HepG2 (cell line): ENCODE data around the gene TMX4. TPM values are rescaled to one million over a fixed set of nuclear protein-coding genes. Genes with fewer than 3 reads are reported as not detected.

Experiments
- EHMT2 ChIP-seq: fragments of 200-600 bp; sonication (generic); IDR thresholded peaks from 2 replicates; pipeline ENCODE4 v1.7.0; 2017; ENCODE audit warnings: antibody characterized with exemption, low read depth, low read length, borderline replicate concordance
- HOXA5 ChIP-seq: sonication (generic); formaldehyde crosslinking; IDR thresholded peaks from 2 replicates; pipeline ENCODE4 v1.4.0; 2020; ENCODE audit warnings: missing genetic modification reagents
- IRF2 ChIP-seq: IDR thresholded peaks from 2 replicates; pipeline ENCODE4 v1.6.1; 2018; ENCODE audit warnings: missing genetic modification reagents, missing compliant biosample characterization
- IRX3 ChIP-seq: sonication (generic); formaldehyde crosslinking; IDR thresholded peaks from 2 replicates; pipeline ENCODE4 v1.8.1; 2023; ENCODE audit warnings: mild to moderate bottlenecking, low read depth, missing genetic modification reagents, borderline replicate concordance
- JUNB ChIP-seq: sonication (generic); formaldehyde crosslinking; IDR thresholded peaks from 2 replicates; pipeline ENCODE4 v1.8.0; 2022; ENCODE audit warnings: missing genetic modification reagents, mild to moderate bottlenecking, borderline replicate concordance
- KDM5B ChIP-seq: sonication (generic); formaldehyde crosslinking; IDR thresholded peaks from 2 replicates; pipeline ENCODE4 v1.4.0; 2020; ENCODE audit warnings: missing genetic modification reagents, mild to moderate bottlenecking, borderline replicate concordance
- MED1 ChIP-seq: sonication (generic); formaldehyde crosslinking; IDR thresholded peaks from 2 replicates; pipeline ENCODE4 v1.4.0; 2020; ENCODE audit warnings: missing genetic modification reagents
- NR2F1 ChIP-seq, 2 experiments: fragments of 450-650 bp in 1 of 2; formaldehyde crosslinking in 1 of 2; IDR thresholded peaks; 2 replicates each; pipeline versions ENCODE4 v1.5.0 to v1.6.1; 2016 to 2020; ENCODE audit warnings: mild to moderate bottlenecking in 1 of 2, missing compliant biosample characterization in 1 of 2, missing genetic modification reagents in 1 of 2, moderate library complexity in 1 of 2
- RARA ChIP-seq: IDR thresholded peaks from 2 replicates; pipeline ENCODE4 v1.6.1; 2016; ENCODE audit warnings: missing genetic modification reagents, missing compliant biosample characterization
- REXO4 ChIP-seq: sonication (generic); formaldehyde crosslinking; IDR thresholded peaks from 2 replicates; pipeline ENCODE4 v1.8.0; 2022; ENCODE audit warnings: missing genetic modification reagents, mild to moderate bottlenecking, borderline replicate concordance
- SMARCC2 ChIP-seq: fragments of 450-650 bp; IDR thresholded peaks from 2 replicates; pipeline ENCODE4 v1.6.1; 2017; ENCODE audit warnings: antibody characterized with exemption, mild to moderate bottlenecking
- SNAPC4 ChIP-seq: sonication (generic); formaldehyde crosslinking; IDR thresholded peaks from 2 replicates; pipeline ENCODE4 v1.4.0; 2020; ENCODE audit warnings: mild to moderate bottlenecking, missing genetic modification reagents
- TOE1 ChIP-seq: sonication (generic); formaldehyde crosslinking; IDR thresholded peaks from 2 replicates; pipeline ENCODE4 v1.4.0; 2020; ENCODE audit warnings: mild to moderate bottlenecking, missing genetic modification reagents
- UBTF ChIP-seq: sonication (generic); formaldehyde crosslinking; IDR thresholded peaks from 2 replicates; pipeline ENCODE4 v1.4.0; 2020; ENCODE audit warnings: mild to moderate bottlenecking, missing genetic modification reagents
- ZFP36L1 ChIP-seq: sonication (generic); formaldehyde crosslinking; IDR thresholded peaks from 2 replicates; pipeline ENCODE4 v1.8.0; 2022; ENCODE audit warnings: mild to moderate bottlenecking, missing genetic modification reagents, moderate library complexity
- ZMAT3 ChIP-seq: sonication (generic); formaldehyde crosslinking; conservative IDR thresholded peaks from 2 replicates; pipeline ENCODE4 v1.7.0; 2021; ENCODE audit warnings: missing genetic modification reagents
- ZNF691 ChIP-seq: sonication (generic); formaldehyde crosslinking; IDR thresholded peaks from 2 replicates; pipeline ENCODE4 v1.4.0; 2020; ENCODE audit warnings: missing genetic modification reagents, low read depth, mild to moderate bottlenecking, borderline replicate concordance
- ZNF782 ChIP-seq: sonication (generic); formaldehyde crosslinking; IDR thresholded peaks from 2 replicates; pipeline ENCODE4 v1.4.0; 2020; ENCODE audit warnings: missing genetic modification reagents, mild to moderate bottlenecking, borderline replicate concordance
- polyA plus RNA-seq, 8 experiments: library from polyadenylated mRNA; depleted of rRNA in 3 of 8; stranded (reverse) in 7 of 8; unstranded in 1 of 8; fragments of >200 nt; fragmentation: Illumina TruSeq in 4 of 8; extraction: Trizol in 4 of 8; gene quantifications; 2 replicates each; pipeline versions ENCODE4 v1.2.1 to v1.2.3, GENCODE V29; 2011 to 2016; ENCODE audit warnings: low read depth in 4 of 8, missing spikeins in 1 of 8, mixed read lengths in 1 of 8; ENCODE audit not compliant: insufficient read depth in 1 of 8
- total RNA-seq, 5 experiments: library from RNA; depleted of rRNA; stranded (reverse); fragments of >200 nt; fragmentation: Illumina TruSeq; extraction: Trizol; gene quantifications; 2 replicates each; pipeline ENCODE4 v1.2.3, GENCODE V29; 2016; ENCODE audit warnings: low read depth in 1 of 5

Gene TMX4
- total and polyA plus RNA-seq, 2 of the 13 experiments (the other 11 are each of a cell fraction or from before 2014, with no cell fraction given): 7.6 to 21.4 TPM

- TF ChIP-seq SNAPC4 (CRISPR knock-in tag) (no peak), ZMAT3 (CRISPR knock-in tag) (no peak), UBTF (CRISPR knock-in tag) (no peak), ZFP36L1 (CRISPR knock-in tag) (no peak), NR2F1 (CRISPR knock-in tag; IDR thresholded peaks at IDR 0.05) (peak in 1 of 2 experiments; percentile 57; a peak in 2 of 4 replicates), RARA (CRISPR knock-in tag) (peak; percentile 26; the same call in 1 of the 2 replicates), REXO4 (CRISPR knock-in tag) (no peak), ZNF691 (CRISPR knock-in tag) (no peak), IRX3 (no peak), EHMT2 (no peak), IRF2 (CRISPR knock-in tag) (no peak), KDM5B (no peak), JUNB (CRISPR knock-in tag) (no peak), ZNF782 (CRISPR knock-in tag) (no peak), HOXA5 (no peak), MED1 (CRISPR knock-in tag) (no peak), SMARCC2 (no peak), TOE1 (CRISPR knock-in tag) (no peak)
Observed at GRCh38 chr20:7981374-7981773, 38.2 kb downstream of the TMX4 start (continued).
